ENCODE results near the gene GUCY1A2. TPM values are rescaled to one million over a fixed set of nuclear protein-coding genes. Genes with fewer than 3 reads are reported as not detected.

Gene GUCY1A2
- total RNA-seq, 4 donors from 2014 or later, result 2.9 to 8.6 (median 6.4) TPM

- intact Hi-C loops (cut with DNase I; ENCODE audit: low total_unique reads) (no loop called here), in situ Hi-C loops (cut with MboI; ENCODE audit: low sequenced_read_pairs in 4 of 4) (no loop called here)
- DNase-seq, result no peak
- no peaks in the 10 kb centered on the region for H3K27me3 ChIP-seq
- H3K4me3 ChIP-seq, result no peak overlapping the region
- H3K9me3 ChIP-seq, result no peaks in the 10 kb centered on the region
- H3K27ac ChIP-seq, result no peak overlapping the region
- ATAC-seq, result no peak
- TF ChIP-seq, protein P1, sequence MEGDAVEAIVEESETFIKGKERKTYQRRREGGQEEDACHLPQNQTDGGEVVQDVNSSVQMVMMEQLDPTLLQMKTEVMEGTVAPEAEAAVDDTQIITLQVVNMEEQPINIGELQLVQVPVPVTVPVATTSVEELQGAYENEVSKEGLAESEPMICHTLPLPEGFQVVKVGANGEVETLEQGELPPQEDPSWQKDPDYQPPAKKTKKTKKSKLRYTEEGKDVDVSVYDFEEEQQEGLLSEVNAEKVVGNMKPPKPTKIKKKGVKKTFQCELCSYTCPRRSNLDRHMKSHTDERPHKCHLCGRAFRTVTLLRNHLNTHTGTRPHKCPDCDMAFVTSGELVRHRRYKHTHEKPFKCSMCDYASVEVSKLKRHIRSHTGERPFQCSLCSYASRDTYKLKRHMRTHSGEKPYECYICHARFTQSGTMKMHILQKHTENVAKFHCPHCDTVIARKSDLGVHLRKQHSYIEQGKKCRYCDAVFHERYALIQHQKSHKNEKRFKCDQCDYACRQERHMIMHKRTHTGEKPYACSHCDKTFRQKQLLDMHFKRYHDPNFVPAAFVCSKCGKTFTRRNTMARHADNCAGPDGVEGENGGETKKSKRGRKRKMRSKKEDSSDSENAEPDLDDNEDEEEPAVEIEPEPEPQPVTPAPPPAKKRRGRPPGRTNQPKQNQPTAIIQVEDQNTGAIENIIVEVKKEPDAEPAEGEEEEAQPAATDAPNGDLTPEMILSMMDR (IDR thresholded peaks at IDR 0.05 in 4 of 5, conservative IDR thresholded peaks at IDR 0.05 in 1 of 5), result no peak
- no peaks in the 10 kb centered on the region for H3K36me3 ChIP-seq
- no peaks in the 10 kb centered on the region for H3K4me1 ChIP-seq
Measured at GRCh38 chr11:106684944-106685343, 333.3 kb downstream of the GUCY1A2 start.

- DNase-seq, result no peak
- Histone ChIP-seq H3K4me3 (no peak overlapping the region), H3K36me3 (no peaks in the 10 kb centered on the region), H3K9me3 (no peaks in the 10 kb centered on the region), H3K27ac (no peak overlapping the region), H3K27me3 (no peaks in the 10 kb centered on the region), H3K4me1 (no peaks in the 10 kb centered on the region)
- intact Hi-C loops (cut with DNase I; ENCODE audit: low total_unique reads), result no loop called here
- no peak for ATAC-seq
- no peak for TF ChIP-seq POLR2A (IDR thresholded peaks at IDR 0.05)
- TF ChIP-seq, protein P1 (IDR thresholded peaks at IDR 0.05 in 4 of 5, conservative IDR thresholded peaks at IDR 0.05 in 1 of 5), result no peak
- in situ Hi-C loops (cut with MboI; ENCODE audit: low sequenced_read_pairs in 4 of 4), result no loop called here
Measured at GRCh38 chr11:106683435-106683834, 334.8 kb downstream of the GUCY1A2 start.

GRCh38 chr11:106681435-106681834 is 336.8 kb downstream of the GUCY1A2 start:
- Histone ChIP-seq H3K27me3 (no peaks in the 10 kb centered on the region), H3K4me3 (no peak overlapping the region), H3K4me1 (no peaks in the 10 kb centered on the region), H3K36me3 (no peaks in the 10 kb centered on the region), H3K9me3 (no peaks in the 10 kb centered on the region), H3K27ac (no peak overlapping the region)
- intact Hi-C loops (cut with DNase I; ENCODE audit: low total_unique reads) (no loop called here), in situ Hi-C loops (cut with MboI; ENCODE audit: low sequenced_read_pairs in 4 of 4) (no loop called here)
- TF ChIP-seq, protein P1 (IDR thresholded peaks at IDR 0.05 in 4 of 5, conservative IDR thresholded peaks at IDR 0.05 in 1 of 5), result no peak
- TF ChIP-seq POLR2A (IDR thresholded peaks at IDR 0.05), result no peak
- no peak for DNase-seq
- ATAC-seq, result no peak

- Histone ChIP-seq H3K27ac (no peak overlapping the region), H3K4me3 (no peak overlapping the region), H3K27me3 (no peaks in the 10 kb centered on the region), H3K4me1 (no peaks in the 10 kb centered on the region), H3K9me3 (no peaks in the 10 kb centered on the region), H3K36me3 (no peaks in the 10 kb centered on the region)
- intact Hi-C loops (cut with DNase I; ENCODE audit: low total_unique reads) (no loop called here), in situ Hi-C loops (cut with MboI; ENCODE audit: low sequenced_read_pairs in 4 of 4) (no loop called here)
- TF ChIP-seq POLR2A (IDR thresholded peaks at IDR 0.05), result no peak
- TF ChIP-seq, protein P1 (IDR thresholded peaks at IDR 0.05 in 4 of 5, conservative IDR thresholded peaks at IDR 0.05 in 1 of 5), result no peak
- DNase-seq, result no peak
- ATAC-seq, result no peak
Measured at GRCh38 chr11:106679581-106679980, 338.7 kb downstream of the GUCY1A2 start.

GRCh38 chr11:106679181-106679580 is 339.1 kb downstream of the GUCY1A2 start:
- Histone ChIP-seq H3K4me1 (no peaks in the 10 kb centered on the region), H3K36me3 (no peaks in the 10 kb centered on the region), H3K27ac (no peak overlapping the region), H3K9me3 (no peaks in the 10 kb centered on the region), H3K27me3 (no peaks in the 10 kb centered on the region), H3K4me3 (no peak overlapping the region)
- TF ChIP-seq, protein P1 (IDR thresholded peaks at IDR 0.05 in 4 of 5, conservative IDR thresholded peaks at IDR 0.05 in 1 of 5), result no peak
- no peak for TF ChIP-seq POLR2A (IDR thresholded peaks at IDR 0.05)
- in situ Hi-C loops (cut with MboI; ENCODE audit: low sequenced_read_pairs in 4 of 4) (no loop called here), intact Hi-C loops (cut with DNase I; ENCODE audit: low total_unique reads) (no loop called here)
- ATAC-seq, result no peak
- no peak for DNase-seq
